Activated T-helper 17 cell treated with anti-CD3 and anti-CD28 coated beads, Interleukin-2, amount 50 U/mL, for 72 hours (primary cell): Measurements from ENCODE around the gene ASB12. TPM values are rescaled to one million over a fixed set of nuclear protein-coding genes. Genes with fewer than 3 reads are reported as not detected.

Source experiments
- ATAC-seq: fragments of 150-1000 bp; cut with Tn5 transposase; replicated peaks from 2 replicates; pipeline ENCODE4 v1.10.0; 2021; ENCODE audit warnings: mild to moderate bottlenecking, moderate library complexity
- H3K27ac Mint-ChIP-seq: one replicate; pipeline ENCODE4 v1.8.0; 2022; ENCODE audit warnings: mixed read lengths
- H3K27me3 Mint-ChIP-seq: one replicate; pipeline ENCODE4 v1.8.0; 2022; ENCODE audit warnings: mixed read lengths
- H3K36me3 Mint-ChIP-seq: one replicate; pipeline ENCODE4 v1.8.0; 2022; ENCODE audit warnings: low read depth, mild to moderate bottlenecking, mixed read lengths
- H3K4me1 Mint-ChIP-seq: one replicate; pipeline ENCODE4 v1.8.0; 2022; ENCODE audit warnings: mixed read lengths
- H3K4me3 Mint-ChIP-seq: one replicate; pipeline ENCODE4 v1.8.0; 2022; ENCODE audit warnings: mild to moderate bottlenecking, mixed read lengths
- H3K9me3 Mint-ChIP-seq: one replicate; pipeline ENCODE4 v1.8.0; 2022; ENCODE audit warnings: mixed read lengths
- total RNA-seq, 2 donors: library from RNA; stranded (reverse); gene quantifications; one replicate each; pipeline ENCODE4 v1.2.3, GENCODE V29; 2022

ASB12 gene
- total RNA-seq, 2 donors from 2014 or later: not detected

DNA sequence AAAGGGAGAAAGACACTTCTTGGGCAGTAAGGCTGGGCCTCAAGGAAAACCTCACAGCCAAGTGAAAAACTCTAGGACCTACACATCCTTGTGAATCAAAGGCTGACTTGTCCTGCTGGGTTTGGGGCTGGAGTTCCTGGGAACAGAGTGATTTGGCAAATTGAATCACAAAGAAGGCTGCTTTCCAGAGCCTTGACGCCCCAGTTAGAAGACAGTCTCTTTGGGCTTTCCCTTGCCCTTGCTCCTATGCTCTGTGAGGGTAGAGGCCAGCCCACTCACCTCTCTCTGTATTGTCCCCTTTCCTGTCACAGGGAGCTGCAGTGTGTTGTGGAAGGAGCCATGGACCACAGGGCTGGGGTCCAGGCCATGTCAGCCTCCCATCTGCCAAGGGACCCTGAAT, 34.5 kb downstream of the ASB12 start:
- Mint-ChIP-seq H3K36me3 (peaks cover 17% of the 10 kb centered on the region), H3K9me3 (no peaks in the 10 kb centered on the region), H3K27me3 (no peaks in the 10 kb centered on the region), H3K4me3 (no peak overlapping the region), H3K27ac (no peak overlapping the region), H3K4me1 (peaks cover 6% of the 10 kb centered on the region)
- no peak for ATAC-seq

DNA sequence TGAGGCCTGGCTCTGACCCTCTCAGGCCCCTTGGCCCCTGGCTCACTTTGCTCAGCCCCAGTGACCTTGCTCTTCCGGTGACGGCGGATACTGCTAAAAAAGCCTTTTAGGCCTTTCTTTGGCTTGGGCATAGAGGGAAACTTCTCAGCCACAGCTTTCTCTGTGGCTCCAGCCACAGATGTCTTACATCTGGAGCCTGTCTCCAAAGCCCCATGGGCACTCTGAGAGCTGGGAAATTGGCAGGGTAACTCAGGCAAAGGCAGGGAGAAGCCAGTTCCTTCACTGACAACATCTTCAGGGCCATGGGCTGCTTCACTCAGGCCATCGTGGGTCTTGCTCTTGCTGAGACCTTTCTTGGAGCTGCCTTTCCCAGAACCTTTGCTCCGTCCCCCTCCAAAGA, 37.7 kb downstream of the ASB12 start:
- no peaks in the 10 kb centered on the region for H3K27me3 Mint-ChIP-seq
- H3K4me1 Mint-ChIP-seq: no peaks in the 10 kb centered on the region
- no peaks in the 10 kb centered on the region for H3K9me3 Mint-ChIP-seq
- H3K4me3 Mint-ChIP-seq: no peak overlapping the region
- no peak for ATAC-seq
- H3K36me3 Mint-ChIP-seq: peaks cover 17% of the 10 kb centered on the region
- no peak overlapping the region for H3K27ac Mint-ChIP-seq

DNA sequence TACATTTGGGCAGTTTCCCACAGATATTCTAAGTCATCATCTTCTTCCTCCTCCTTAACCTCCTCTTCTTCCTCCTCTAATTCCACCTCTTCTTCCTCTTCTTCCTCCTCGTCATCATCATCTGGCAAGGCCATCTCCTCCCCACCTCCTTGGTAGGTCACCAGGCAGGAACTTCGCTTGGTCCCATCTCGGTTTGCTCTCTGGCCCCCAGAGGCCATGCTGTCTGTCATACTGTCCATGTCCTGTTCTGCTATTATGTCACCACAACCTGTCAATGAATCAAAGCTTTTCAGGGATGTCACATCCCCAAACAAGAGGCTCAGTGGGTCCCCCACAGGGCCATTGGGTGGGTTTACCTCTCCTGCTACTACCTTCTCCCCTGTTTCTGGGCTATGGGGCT, 38.4 kb downstream of the ASB12 start:
- H3K9me3 Mint-ChIP-seq: no peaks in the 10 kb centered on the region
- no peaks in the 10 kb centered on the region for H3K4me1 Mint-ChIP-seq
- H3K36me3 Mint-ChIP-seq: peaks cover 17% of the 10 kb centered on the region
- H3K27me3 Mint-ChIP-seq: no peaks in the 10 kb centered on the region
- no peak overlapping the region for H3K27ac Mint-ChIP-seq
- ATAC-seq: no peak
- H3K4me3 Mint-ChIP-seq: no peak overlapping the region

- Mint-ChIP-seq H3K4me1 (no peaks in the 10 kb centered on the region), H3K36me3 (peaks cover 17% of the 10 kb centered on the region), H3K4me3 (no peak overlapping the region), H3K27ac (no peak overlapping the region), H3K9me3 (no peaks in the 10 kb centered on the region), H3K27me3 (no peaks in the 10 kb centered on the region)
- ATAC-seq: no peak
These were observed 39.0 kb downstream of the ASB12 start for GRCh38 chrX:64191281-64192010.

GRCh38 chrX:64190136-64190740, 40.2 kb downstream of the ASB12 start:
- no peak overlapping the region for H3K27ac Mint-ChIP-seq
- peaks cover 17% of the 10 kb centered on the region for H3K36me3 Mint-ChIP-seq
- H3K9me3 Mint-ChIP-seq: no peaks in the 10 kb centered on the region
- H3K27me3 Mint-ChIP-seq: no peaks in the 10 kb centered on the region
- H3K4me1 Mint-ChIP-seq: no peaks in the 10 kb centered on the region
- ATAC-seq: no peak
- H3K4me3 Mint-ChIP-seq: no peak overlapping the region

DNA sequence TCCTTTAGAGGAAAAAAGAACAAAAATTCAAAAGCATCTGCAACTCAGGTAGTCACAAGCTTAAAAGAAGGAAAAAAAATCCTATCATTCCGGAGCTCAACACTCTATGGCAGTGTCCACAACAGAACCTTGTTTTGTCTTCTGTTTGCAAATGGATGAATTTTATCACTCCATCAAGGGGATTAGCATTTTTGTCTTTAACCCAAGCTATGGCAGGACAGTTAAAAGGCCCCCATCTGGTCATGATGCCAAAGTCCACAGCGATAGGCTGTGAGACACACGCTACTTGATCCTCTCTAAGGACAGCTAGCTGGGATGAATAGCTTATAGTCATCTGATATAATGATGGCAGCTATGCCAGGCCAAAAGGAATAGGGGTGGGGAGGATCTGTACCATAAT, 41.5 kb downstream of the ASB12 start:
- Mint-ChIP-seq H3K36me3 (peaks cover 17% of the 10 kb centered on the region), H3K4me1 (no peaks in the 10 kb centered on the region), H3K9me3 (no peaks in the 10 kb centered on the region), H3K4me3 (no peak overlapping the region), H3K27ac (no peak overlapping the region), H3K27me3 (no peaks in the 10 kb centered on the region)
- ATAC-seq: no peak

- Mint-ChIP-seq H3K36me3 (peaks cover 13% of the 10 kb centered on the region), H3K4me1 (no peaks in the 10 kb centered on the region), H3K9me3 (no peaks in the 10 kb centered on the region), H3K27me3 (no peaks in the 10 kb centered on the region), H3K4me3 (no peak overlapping the region), H3K27ac (no peak overlapping the region)
- no peak for ATAC-seq
These were observed 42.7 kb downstream of the ASB12 start for GRCh38 chrX:64187762-64188150.

DNA sequence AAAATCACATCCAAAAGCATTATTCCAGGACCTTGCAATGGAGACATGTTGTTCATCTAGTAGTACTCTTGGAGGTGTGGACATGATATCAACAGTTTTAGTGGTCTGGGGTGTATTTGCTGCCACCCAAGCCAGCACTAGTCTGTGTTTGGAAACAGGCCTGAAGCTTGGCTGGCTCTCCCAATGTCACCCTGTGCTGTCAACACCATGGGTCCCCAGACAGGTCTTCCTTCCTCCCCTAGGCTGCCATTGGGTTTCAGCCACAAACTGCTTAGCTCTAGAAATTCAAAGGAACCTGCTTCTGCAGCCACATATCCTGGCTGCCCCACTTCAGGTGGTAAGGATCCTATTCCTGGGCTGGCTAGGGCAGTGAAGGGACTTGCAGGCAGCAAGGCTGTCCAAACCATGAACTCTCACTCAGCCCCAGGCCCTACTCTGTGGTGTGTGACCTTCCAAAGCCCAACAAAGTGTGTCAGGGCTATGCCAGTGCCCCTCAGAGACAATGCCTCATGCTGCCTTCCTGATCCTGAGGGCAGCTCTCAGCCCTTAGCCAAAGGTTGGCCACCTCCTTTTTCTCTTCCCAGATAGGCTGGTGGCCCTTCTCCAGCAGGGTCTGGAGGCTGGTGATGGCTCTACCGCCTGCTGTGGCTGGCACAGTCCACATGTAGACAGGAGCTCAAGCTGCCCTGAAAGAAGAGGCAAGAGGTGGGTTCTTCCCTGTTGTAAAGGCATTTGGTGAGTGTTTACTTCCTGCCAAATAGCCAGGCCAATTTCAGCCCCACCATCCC, 43.2 kb downstream of the ASB12 start:
- Mint-ChIP-seq H3K4me3 (no peak overlapping the region), H3K9me3 (no peaks in the 10 kb centered on the region), H3K27ac (no peak overlapping the region), H3K36me3 (peaks cover 7% of the 10 kb centered on the region), H3K27me3 (no peaks in the 10 kb centered on the region), H3K4me1 (no peaks in the 10 kb centered on the region)
- no peak for ATAC-seq

DNA sequence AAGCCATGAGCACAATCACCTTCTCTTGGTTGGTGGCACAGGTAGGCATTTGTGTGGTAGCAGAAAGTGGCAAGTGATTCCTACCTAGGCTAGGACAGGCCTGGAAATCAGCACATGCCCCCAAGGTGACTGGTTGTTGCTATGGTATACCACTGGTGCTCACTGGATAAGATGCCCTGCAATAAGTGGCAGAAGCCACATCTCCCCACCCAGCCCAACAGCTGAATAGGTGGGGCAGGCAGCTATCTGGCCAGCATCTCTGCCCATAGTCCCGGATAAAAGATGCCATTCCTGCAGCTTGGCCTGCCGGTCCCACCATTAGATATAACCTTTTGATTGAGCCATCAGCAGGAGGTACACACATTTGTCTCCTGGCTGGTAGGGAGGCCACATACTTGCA, 46.0 kb downstream of the ASB12 start:
- H3K27me3 Mint-ChIP-seq: no peaks in the 10 kb centered on the region
- H3K9me3 Mint-ChIP-seq: no peaks in the 10 kb centered on the region
- no peaks in the 10 kb centered on the region for H3K36me3 Mint-ChIP-seq
- no peak overlapping the region for H3K4me3 Mint-ChIP-seq
- no peaks in the 10 kb centered on the region for H3K4me1 Mint-ChIP-seq
- no peak overlapping the region for H3K27ac Mint-ChIP-seq
- no peak for ATAC-seq

- H3K27ac Mint-ChIP-seq: no peak overlapping the region
- no peak overlapping the region for H3K4me3 Mint-ChIP-seq
- H3K4me1 Mint-ChIP-seq: no peaks in the 10 kb centered on the region
- no peaks in the 10 kb centered on the region for H3K36me3 Mint-ChIP-seq
- no peak for ATAC-seq
- no peaks in the 10 kb centered on the region for H3K9me3 Mint-ChIP-seq
- no peaks in the 10 kb centered on the region for H3K27me3 Mint-ChIP-seq
These were observed 48.2 kb downstream of the ASB12 start for GRCh38 chrX:64182208-64182607.

GRCh38 chrX:64176876-64177275, 53.5 kb downstream of the ASB12 start:
- no peaks in the 10 kb centered on the region for H3K4me1 Mint-ChIP-seq

More at GRCh38 chrX:64176876-64177275, 53.5 kb downstream of the ASB12 start:
- no peak overlapping the region for H3K4me3 Mint-ChIP-seq
- ATAC-seq: no peak
- H3K9me3 Mint-ChIP-seq: no peaks in the 10 kb centered on the region
- no peaks in the 10 kb centered on the region for H3K36me3 Mint-ChIP-seq
- no peaks in the 10 kb centered on the region for H3K27me3 Mint-ChIP-seq
- no peak overlapping the region for H3K27ac Mint-ChIP-seq

Other genes with a start within 250 kb of the ASB12 start
- gene AMER1, start 24.9 kb downstream of the ASB12 start, total RNA-seq: 1 to 10 TPM; 3.0 TPM
- gene MTMR8, start 164.8 kb upstream of the ASB12 start, total RNA-seq: 1 to 10 TPM; 4.4 to 5.9 TPM